HG03039 (cell line): ENCODE data around the gene RFTN2.
"Not testable (repeated sequence)": the region's sequence is repeated elsewhere in the genome, so short reads cannot be mapped to it uniquely, and the experiment has no call there.

ENCODE experiments used
- ATAC-seq: cut with Tn5 transposase; IDR thresholded peaks from one replicate; pipeline ENCODE4 v1.9.1; 2021; ENCODE audit warnings: mild to moderate bottlenecking, moderate library complexity; ENCODE audit not compliant: unreplicated experiment

Gene RFTN2

GRCh38 chr2:197606180-197606579 is 69.2 kb downstream of the RFTN2 start:
- ATAC-seq = peak; percentile 89

GRCh38 chr2:197604117-197604860 is 71.1 kb downstream of the RFTN2 start:
- ATAC-seq = no peak

GRCh38 chr2:197601726-197602125 is 73.7 kb downstream of the RFTN2 start:
- no peak for ATAC-seq

- no peak for ATAC-seq
These were observed 75.1 kb downstream of the RFTN2 start for GRCh38 chr2:197600306-197600705.

GRCh38 chr2:197599285-197599965 is 76.0 kb downstream of the RFTN2 start:
- peak; percentile 61 for ATAC-seq

- no peak for ATAC-seq
These were observed 76.9 kb downstream of the RFTN2 start for GRCh38 chr2:197598450-197598849.

GRCh38 chr2:197597166-197597565 is 78.2 kb downstream of the RFTN2 start:
- no peak for ATAC-seq

- no peak for ATAC-seq
These were observed 78.6 kb downstream of the RFTN2 start for GRCh38 chr2:197596766-197597165.

- ATAC-seq = no peak
These were observed 83.9 kb downstream of the RFTN2 start for GRCh38 chr2:197591339-197592072.

GRCh38 chr2:197587255-197587654 is 88.1 kb downstream of the RFTN2 start:
- ATAC-seq = not testable (repeated sequence)

- ATAC-seq = not testable (repeated sequence)
These were observed 95.2 kb downstream of the RFTN2 start for GRCh38 chr2:197580166-197580565.

GRCh38 chr2:197578294-197578693 is 97.1 kb downstream of the RFTN2 start:
- not testable (repeated sequence) for ATAC-seq

- no peak for ATAC-seq
These were observed 97.9 kb downstream of the RFTN2 start for GRCh38 chr2:197577446-197577845.

GRCh38 chr2:197576631-197577030 is 98.8 kb downstream of the RFTN2 start:
- no peak for ATAC-seq

- no peak for ATAC-seq
These were observed 99.4 kb downstream of the RFTN2 start for GRCh38 chr2:197575987-197576386.

GRCh38 chr2:197573608-197574007 is 101.8 kb downstream of the RFTN2 start:
- ATAC-seq = no peak

- no peak for ATAC-seq
These were observed 103.6 kb downstream of the RFTN2 start for GRCh38 chr2:197571627-197572271.

GRCh38 chr2:197560146-197560665 is 115.2 kb downstream of the RFTN2 start:
- ATAC-seq = no peak

GRCh38 chr2:197559681-197560080 is 115.7 kb downstream of the RFTN2 start:
- no peak for ATAC-seq

- ATAC-seq = no peak
These were observed 117.0 kb downstream of the RFTN2 start for GRCh38 chr2:197558393-197558792.

- no peak for ATAC-seq
These were observed 118.9 kb downstream of the RFTN2 start for GRCh38 chr2:197556456-197556855.
